Measurements from ENCODE around the gene LGR4. TPM values are rescaled to one million over a fixed set of nuclear protein-coding genes. Genes with fewer than 3 reads are reported as not detected.

LGR4 gene
- total RNA-seq, 3 donors from 2014 or later (not counting 1 experiment from before 2014, with no cell fraction given): 0.08 to 0.70 (median 0.35) TPM

DNA sequence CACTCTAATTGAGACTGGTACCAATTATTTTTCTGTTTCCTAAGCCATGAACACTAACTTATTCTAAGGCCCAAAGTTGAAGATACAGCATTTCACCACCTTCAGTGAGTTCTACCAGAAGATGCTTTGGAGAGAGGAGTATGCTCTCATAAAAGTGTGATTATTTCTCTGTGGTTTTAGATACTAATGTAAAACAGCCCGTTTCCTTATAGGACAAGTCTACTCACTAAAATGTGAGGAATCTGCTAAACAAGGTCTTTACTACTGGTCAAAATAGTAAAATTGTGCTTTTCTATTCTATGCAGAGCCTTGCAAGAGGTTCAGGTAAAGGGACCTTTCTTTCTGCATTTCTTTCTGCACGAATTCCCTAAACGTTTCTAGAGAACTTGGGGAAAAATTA is 2.4 kb downstream of the LGR4 start:
- ATAC-seq (no peak), DNase-seq (no peak)
- H3K36me3 ChIP-seq (ENCODE audit: control insufficient read depth, insufficient read depth, low read length): no peaks in the 10 kb centered on the region
- no peak overlapping the region for H3K27ac Mint-ChIP-seq
- peaks cover 23 to 45% of the 10 kb centered on the region in 2 donors for H3K27me3 Mint-ChIP-seq (ENCODE audit: low read depth in 2 of 2)
- no peaks in the 10 kb centered on the region for H3K9me3 Mint-ChIP-seq
- H3K27me3 ChIP-seq (ENCODE audit: control insufficient read depth, insufficient read depth, low read length): peaks cover 10% of the 10 kb centered on the region
- H3K4me3 Mint-ChIP-seq: peak overlapping the region; percentile 25
- H3K36me3 Mint-ChIP-seq: no peaks in the 10 kb centered on the region
- WGBS (ENCODE audit: insufficient coverage): 87% methylated on average over 3 of the region's 3 CpGs
- no peaks in the 10 kb centered on the region for H3K9me3 ChIP-seq (ENCODE audit: control insufficient read depth, insufficient read depth, low read length)
- TF ChIP-seq, protein P1, sequence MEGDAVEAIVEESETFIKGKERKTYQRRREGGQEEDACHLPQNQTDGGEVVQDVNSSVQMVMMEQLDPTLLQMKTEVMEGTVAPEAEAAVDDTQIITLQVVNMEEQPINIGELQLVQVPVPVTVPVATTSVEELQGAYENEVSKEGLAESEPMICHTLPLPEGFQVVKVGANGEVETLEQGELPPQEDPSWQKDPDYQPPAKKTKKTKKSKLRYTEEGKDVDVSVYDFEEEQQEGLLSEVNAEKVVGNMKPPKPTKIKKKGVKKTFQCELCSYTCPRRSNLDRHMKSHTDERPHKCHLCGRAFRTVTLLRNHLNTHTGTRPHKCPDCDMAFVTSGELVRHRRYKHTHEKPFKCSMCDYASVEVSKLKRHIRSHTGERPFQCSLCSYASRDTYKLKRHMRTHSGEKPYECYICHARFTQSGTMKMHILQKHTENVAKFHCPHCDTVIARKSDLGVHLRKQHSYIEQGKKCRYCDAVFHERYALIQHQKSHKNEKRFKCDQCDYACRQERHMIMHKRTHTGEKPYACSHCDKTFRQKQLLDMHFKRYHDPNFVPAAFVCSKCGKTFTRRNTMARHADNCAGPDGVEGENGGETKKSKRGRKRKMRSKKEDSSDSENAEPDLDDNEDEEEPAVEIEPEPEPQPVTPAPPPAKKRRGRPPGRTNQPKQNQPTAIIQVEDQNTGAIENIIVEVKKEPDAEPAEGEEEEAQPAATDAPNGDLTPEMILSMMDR (IDR thresholded peaks at IDR 0.05): no peak
- H3K4me1 ChIP-seq (ENCODE audit: control insufficient read depth, insufficient read depth, low read length): peaks cover 18% of the 10 kb centered on the region
- peaks cover 21 to 23% of the 10 kb centered on the region in 2 donors for H3K4me1 Mint-ChIP-seq
- H3K4me3 ChIP-seq (ENCODE audit: low read length): no peak overlapping the region
- intact Hi-C loops (cut with micrococcal nuclease): no loop called here
- H3K27ac ChIP-seq (ENCODE audit: low read length): no peak overlapping the region

DNA sequence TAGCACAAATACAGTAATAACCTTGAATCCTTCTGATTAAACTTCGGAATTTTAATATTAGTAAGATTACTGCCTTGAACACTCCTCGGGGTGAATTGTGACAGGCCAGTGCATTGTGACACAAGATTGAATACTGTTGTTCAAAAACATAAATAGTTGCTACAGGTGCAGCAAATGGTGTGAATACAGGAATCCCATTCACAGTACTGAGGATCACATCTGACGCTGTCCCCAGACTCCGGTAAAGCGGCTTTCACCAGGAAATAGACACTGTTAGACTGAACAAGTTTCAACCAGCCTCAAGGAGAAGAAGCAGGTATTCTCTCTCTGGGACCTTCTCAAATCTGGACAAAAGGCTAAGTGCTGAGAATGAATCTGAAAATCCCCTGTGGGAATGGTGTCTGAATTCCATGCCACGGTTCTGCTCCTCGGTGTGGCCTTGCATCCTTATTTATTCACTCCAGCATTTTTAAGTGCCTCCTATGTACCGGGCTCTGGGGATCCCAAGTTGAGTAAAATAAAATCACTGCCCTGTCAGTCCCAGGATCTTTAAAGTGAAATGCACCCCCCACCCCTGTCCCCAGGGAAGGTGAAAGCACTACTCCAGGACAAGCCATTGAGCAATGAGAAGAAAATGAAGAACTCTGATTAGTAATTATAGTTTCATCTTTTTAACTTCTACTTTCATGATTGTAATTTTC is 3.4 kb downstream of the LGR4 start:
- Histone ChIP-seq H3K4me1 (ENCODE audit: control insufficient read depth, insufficient read depth, low read length) (peaks cover 18% of the 10 kb centered on the region), H3K27me3 (ENCODE audit: control insufficient read depth, insufficient read depth, low read length) (peaks cover 10% of the 10 kb centered on the region), H3K4me3 (ENCODE audit: low read length) (no peak overlapping the region), H3K36me3 (ENCODE audit: control insufficient read depth, insufficient read depth, low read length) (no peaks in the 10 kb centered on the region), H3K9me3 (ENCODE audit: control insufficient read depth, insufficient read depth, low read length) (no peaks in the 10 kb centered on the region), H3K27ac (ENCODE audit: low read length) (no peak overlapping the region)
- WGBS (ENCODE audit: insufficient coverage): 94% methylated on average over 8 of the region's 8 CpGs
- Mint-ChIP-seq H3K9me3 (no peaks in the 10 kb centered on the region), H3K4me3 (no peak overlapping the region), H3K36me3 (no peaks in the 10 kb centered on the region), H3K27me3 (ENCODE audit: low read depth in 2 of 2) (peaks cover 23 to 45% of the 10 kb centered on the region in 2 donors), H3K27ac (no peak overlapping the region), H3K4me1 (peaks cover 21 to 23% of the 10 kb centered on the region in 2 donors)
- no peak for ATAC-seq
- DNase-seq: no peak
- intact Hi-C loops (cut with micrococcal nuclease): no loop called here
- TF ChIP-seq, protein P1 (IDR thresholded peaks at IDR 0.05): no peak

DNA sequence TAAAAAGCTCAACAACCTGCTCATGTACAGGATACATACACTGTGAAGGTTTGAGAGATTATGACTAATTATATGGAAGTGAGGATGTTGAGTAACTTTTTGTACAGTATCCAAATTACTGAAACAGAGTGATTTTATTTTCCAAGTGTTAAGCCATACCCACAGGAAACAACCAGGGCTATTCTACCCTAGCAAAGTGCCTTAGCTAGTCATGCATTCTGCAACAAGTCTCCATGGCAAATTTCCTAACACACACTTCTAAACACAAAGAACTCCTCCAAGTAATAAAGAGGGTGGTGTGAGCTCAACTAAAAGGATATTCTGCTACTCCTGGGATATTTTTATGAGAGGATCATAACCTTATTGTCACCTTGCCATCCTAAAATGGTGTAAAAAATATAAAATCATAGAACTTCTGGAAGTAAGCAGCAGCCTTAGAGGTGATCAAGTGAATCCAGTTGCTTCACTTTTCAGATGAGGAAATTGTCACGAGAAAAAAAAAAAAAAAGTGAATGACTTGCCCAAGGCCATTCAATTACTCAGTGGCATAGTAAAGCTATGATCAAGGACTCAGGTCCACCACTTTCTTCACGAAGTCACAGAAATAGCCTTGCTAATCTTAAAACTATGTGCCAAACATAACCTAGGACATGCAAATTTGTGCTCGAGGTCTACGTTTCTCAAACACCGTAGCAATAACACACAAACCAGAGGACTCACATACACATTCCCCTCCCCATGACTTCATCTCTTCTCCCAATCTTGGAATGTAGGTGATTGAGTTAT is 4.2 kb downstream of the LGR4 start:
- TF ChIP-seq, protein P1 (IDR thresholded peaks at IDR 0.05): no peak
- 82% methylated on average over 5 of the region's 5 CpGs for WGBS (ENCODE audit: insufficient coverage)
- no peaks in the 10 kb centered on the region for H3K9me3 ChIP-seq (ENCODE audit: control insufficient read depth, insufficient read depth, low read length)
- H3K9me3 Mint-ChIP-seq: no peaks in the 10 kb centered on the region
- intact Hi-C loops (cut with micrococcal nuclease): no loop called here
- ATAC-seq: no peak
- no peaks in the 10 kb centered on the region for H3K36me3 Mint-ChIP-seq
- H3K27me3 ChIP-seq (ENCODE audit: control insufficient read depth, insufficient read depth, low read length): peaks cover 10% of the 10 kb centered on the region
- no peak overlapping the region for H3K27ac ChIP-seq (ENCODE audit: low read length)
- DNase-seq: no peak
- H3K4me3 ChIP-seq (ENCODE audit: low read length): no peak overlapping the region
- H3K36me3 ChIP-seq (ENCODE audit: control insufficient read depth, insufficient read depth, low read length): no peaks in the 10 kb centered on the region
- H3K27ac Mint-ChIP-seq: no peak overlapping the region
- H3K4me1 ChIP-seq (ENCODE audit: control insufficient read depth, insufficient read depth, low read length): peaks cover 18% of the 10 kb centered on the region
- peaks cover 19 to 21% of the 10 kb centered on the region in 2 donors for H3K4me1 Mint-ChIP-seq
- no peak overlapping the region for H3K4me3 Mint-ChIP-seq
- H3K27me3 Mint-ChIP-seq (ENCODE audit: low read depth in 2 of 2): peaks cover 23 to 45% of the 10 kb centered on the region in 2 donors
